ENCODE data around the gene UNC13B. TPM values are rescaled to one million over a fixed set of nuclear protein-coding genes. Genes with fewer than 3 reads are reported as not detected.

Gene UNC13B
- total RNA-seq, 1 donor from 2014 or later: 30.5 TPM

- Histone ChIP-seq H3K4me3 (ENCODE audit: insufficient read depth, low read depth, low read length) (no peak overlapping the region), H3K9ac (ENCODE audit: low read length) (no peak overlapping the region), H3K27me3 (ENCODE audit: insufficient read depth, low read length) (no peaks in the 10 kb centered on the region), H3K4me1 (ENCODE audit: insufficient read depth, low read length) (peaks cover 5% of the 10 kb centered on the region), H4K20me1 (ENCODE audit: insufficient read depth, low read length) (no peaks in the 10 kb centered on the region), H2AFZ (ENCODE audit: low read depth, low read length) (no peak overlapping the region), H3K36me3 (ENCODE audit: insufficient read depth, low read length) (no peaks in the 10 kb centered on the region), H3K79me2 (ENCODE audit: insufficient read depth, low read length) (no peaks in the 10 kb centered on the region), H3K9me3 (ENCODE audit: insufficient read depth, low read depth, low read length) (peaks cover 3% of the 10 kb centered on the region), H3K27ac (ENCODE audit: low read depth, low read length) (no peak overlapping the region), H3K4me2 (ENCODE audit: low read length) (no peak overlapping the region)
- Mint-ChIP-seq H3K27me3 (ENCODE audit: low read depth, unreplicated experiment) (no peaks in the 10 kb centered on the region), H3K9me3 (ENCODE audit: unreplicated experiment) (peaks cover 26% of the 10 kb centered on the region), H3K27ac (ENCODE audit: unreplicated experiment) (no peak overlapping the region), H3K4me3 (ENCODE audit: unreplicated experiment) (no peak overlapping the region), H3K36me3 (ENCODE audit: low read depth, unreplicated experiment) (peaks cover 20% of the 10 kb centered on the region), H3K4me1 (ENCODE audit: low read depth, unreplicated experiment) (peaks cover 1% of the 10 kb centered on the region)
- FAIRE-seq (no peak), DNase-seq (ENCODE audit: low read depth) (no peak)
- TF ChIP-seq EZH2 (IDR thresholded peaks at IDR 0.05; ENCODE audit: insufficient read depth, low read length): no peak
- TF ChIP-seq CTCF (IDR thresholded peaks at IDR 0.05; ENCODE audit: insufficient read depth, low read depth, low read length): no peak
Observed at GRCh38 chr9:35198191-35198590, 36.4 kb downstream of the UNC13B start.

DNA sequence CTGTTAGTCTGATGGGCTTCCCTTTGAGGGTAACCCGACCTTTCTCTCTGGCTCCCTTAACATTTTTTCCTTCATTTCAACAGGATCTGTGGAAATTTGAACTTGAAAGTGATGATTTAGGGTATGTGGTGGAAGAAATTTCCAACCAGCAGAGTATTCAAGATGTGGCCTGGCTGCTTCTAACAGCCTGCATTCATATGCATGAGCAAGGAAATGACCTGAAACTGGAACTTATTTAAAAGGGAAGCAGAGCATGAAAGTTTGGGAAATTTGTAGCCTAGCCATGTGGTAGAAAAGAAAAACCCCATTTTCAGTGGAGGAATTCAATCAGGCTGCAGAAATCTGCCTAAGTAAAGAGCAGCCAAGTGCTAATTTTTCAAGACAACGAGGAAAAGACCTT, 41.7 kb downstream of the UNC13B start:
- Mint-ChIP-seq H3K36me3 (ENCODE audit: low read depth, unreplicated experiment) (peaks cover 9% of the 10 kb centered on the region), H3K4me1 (ENCODE audit: low read depth, unreplicated experiment) (no peaks in the 10 kb centered on the region), H3K27ac (ENCODE audit: unreplicated experiment) (no peak overlapping the region), H3K27me3 (ENCODE audit: low read depth, unreplicated experiment) (no peaks in the 10 kb centered on the region), H3K4me3 (ENCODE audit: unreplicated experiment) (no peak overlapping the region), H3K9me3 (ENCODE audit: unreplicated experiment) (peaks cover 29% of the 10 kb centered on the region)
- H3K4me2 ChIP-seq (ENCODE audit: low read length): no peak overlapping the region
- no peak for FAIRE-seq
- H3K27me3 ChIP-seq (ENCODE audit: insufficient read depth, low read length): no peaks in the 10 kb centered on the region
- H3K36me3 ChIP-seq (ENCODE audit: insufficient read depth, low read length): no peaks in the 10 kb centered on the region
- no peaks in the 10 kb centered on the region for H3K79me2 ChIP-seq (ENCODE audit: insufficient read depth, low read length)
- H3K9ac ChIP-seq (ENCODE audit: low read length): no peak overlapping the region
- H3K4me1 ChIP-seq (ENCODE audit: insufficient read depth, low read length): no peaks in the 10 kb centered on the region
- H3K9me3 ChIP-seq (ENCODE audit: insufficient read depth, low read depth, low read length): peaks cover 8% of the 10 kb centered on the region
- no peak overlapping the region for H3K27ac ChIP-seq (ENCODE audit: low read depth, low read length)
- H4K20me1 ChIP-seq (ENCODE audit: insufficient read depth, low read length): no peaks in the 10 kb centered on the region
- DNase-seq (ENCODE audit: low read depth): no peak
- H2AFZ ChIP-seq (ENCODE audit: low read depth, low read length): no peak overlapping the region
- no peak overlapping the region for H3K4me3 ChIP-seq (ENCODE audit: insufficient read depth, low read depth, low read length)
- TF ChIP-seq CTCF (IDR thresholded peaks at IDR 0.05; ENCODE audit: insufficient read depth, low read depth, low read length) (no peak), EZH2 (IDR thresholded peaks at IDR 0.05; ENCODE audit: insufficient read depth, low read length) (no peak)

DNA sequence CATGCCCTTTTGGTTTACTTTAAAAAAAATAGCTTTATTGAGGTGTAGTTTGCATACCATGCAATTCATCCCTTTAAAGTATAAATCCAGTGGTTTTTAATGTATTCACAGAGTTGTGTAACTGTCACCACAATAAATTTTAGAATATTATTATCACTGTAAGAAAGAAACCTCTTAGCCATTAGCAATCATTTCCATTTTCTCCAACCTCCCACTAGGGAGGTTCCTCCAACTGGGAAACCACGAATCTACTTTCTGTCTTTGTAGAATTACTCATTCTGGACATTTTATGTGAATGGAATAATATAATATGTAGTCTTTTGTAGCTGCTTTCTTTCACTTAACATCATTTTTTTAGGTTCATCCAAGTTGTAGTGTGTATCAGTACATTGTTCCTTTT, 43.5 kb downstream of the UNC13B start:
- Mint-ChIP-seq H3K27ac (ENCODE audit: unreplicated experiment) (no peak overlapping the region), H3K4me3 (ENCODE audit: unreplicated experiment) (no peak overlapping the region), H3K36me3 (ENCODE audit: low read depth, unreplicated experiment) (peaks cover 10% of the 10 kb centered on the region), H3K27me3 (ENCODE audit: low read depth, unreplicated experiment) (no peaks in the 10 kb centered on the region), H3K9me3 (ENCODE audit: unreplicated experiment) (peaks cover 25% of the 10 kb centered on the region), H3K4me1 (ENCODE audit: low read depth, unreplicated experiment) (no peaks in the 10 kb centered on the region)
- FAIRE-seq (no peak), DNase-seq (ENCODE audit: low read depth) (no peak)
- Histone ChIP-seq H3K36me3 (ENCODE audit: insufficient read depth, low read length) (no peaks in the 10 kb centered on the region), H3K27me3 (ENCODE audit: insufficient read depth, low read length) (no peaks in the 10 kb centered on the region), H3K4me2 (ENCODE audit: low read length) (no peak overlapping the region), H3K27ac (ENCODE audit: low read depth, low read length) (no peak overlapping the region), H3K4me1 (ENCODE audit: insufficient read depth, low read length) (no peaks in the 10 kb centered on the region), H4K20me1 (ENCODE audit: insufficient read depth, low read length) (no peaks in the 10 kb centered on the region), H2AFZ (ENCODE audit: low read depth, low read length) (no peak overlapping the region), H3K4me3 (ENCODE audit: insufficient read depth, low read depth, low read length) (no peak overlapping the region), H3K9ac (ENCODE audit: low read length) (no peak overlapping the region), H3K79me2 (ENCODE audit: insufficient read depth, low read length) (no peaks in the 10 kb centered on the region), H3K9me3 (ENCODE audit: insufficient read depth, low read depth, low read length) (peaks cover 8% of the 10 kb centered on the region)
- TF ChIP-seq EZH2 (IDR thresholded peaks at IDR 0.05; ENCODE audit: insufficient read depth, low read length): no peak
- no peak for TF ChIP-seq CTCF (IDR thresholded peaks at IDR 0.05; ENCODE audit: insufficient read depth, low read depth, low read length)

All from astrocyte (in vitro differentiated cells and primary cell).